VCaP (cell line): ENCODE results near the gene C6orf163.

ENCODE experiments used
- H3K27ac ChIP-seq: fragments of 450-650 bp; 2 replicates; pipeline ENCODE4 v1.5.1; 2017
- TF ChIP-seq, protein P1 (sequence below): fragments of 450-650 bp; conservative IDR thresholded peaks from 2 replicates; pipeline ENCODE4 v1.5.1; 2017; ENCODE audit warnings: mild to moderate bottlenecking, moderate library complexity

C6orf163 gene

DNA sequence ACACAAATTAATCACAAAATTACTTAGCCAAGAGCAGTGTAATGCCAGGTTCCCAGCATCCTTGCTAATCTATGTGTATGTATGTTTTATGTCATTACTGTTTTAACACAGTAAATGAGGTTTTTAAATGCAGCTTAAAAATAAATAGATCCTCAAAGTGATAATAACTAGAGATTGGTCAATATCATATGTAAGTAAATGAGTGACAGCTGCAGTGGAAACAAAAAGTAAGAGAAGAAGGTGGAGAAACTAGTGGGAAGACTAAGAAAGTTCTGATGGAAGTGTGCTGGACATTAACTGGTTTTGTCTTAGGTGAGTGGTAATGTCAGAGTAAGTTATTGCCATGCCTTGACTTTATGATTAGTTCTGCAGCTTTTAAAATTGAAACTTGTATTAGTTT is 13.7 kb upstream of the C6orf163 start:
- TF ChIP-seq, protein P1, sequence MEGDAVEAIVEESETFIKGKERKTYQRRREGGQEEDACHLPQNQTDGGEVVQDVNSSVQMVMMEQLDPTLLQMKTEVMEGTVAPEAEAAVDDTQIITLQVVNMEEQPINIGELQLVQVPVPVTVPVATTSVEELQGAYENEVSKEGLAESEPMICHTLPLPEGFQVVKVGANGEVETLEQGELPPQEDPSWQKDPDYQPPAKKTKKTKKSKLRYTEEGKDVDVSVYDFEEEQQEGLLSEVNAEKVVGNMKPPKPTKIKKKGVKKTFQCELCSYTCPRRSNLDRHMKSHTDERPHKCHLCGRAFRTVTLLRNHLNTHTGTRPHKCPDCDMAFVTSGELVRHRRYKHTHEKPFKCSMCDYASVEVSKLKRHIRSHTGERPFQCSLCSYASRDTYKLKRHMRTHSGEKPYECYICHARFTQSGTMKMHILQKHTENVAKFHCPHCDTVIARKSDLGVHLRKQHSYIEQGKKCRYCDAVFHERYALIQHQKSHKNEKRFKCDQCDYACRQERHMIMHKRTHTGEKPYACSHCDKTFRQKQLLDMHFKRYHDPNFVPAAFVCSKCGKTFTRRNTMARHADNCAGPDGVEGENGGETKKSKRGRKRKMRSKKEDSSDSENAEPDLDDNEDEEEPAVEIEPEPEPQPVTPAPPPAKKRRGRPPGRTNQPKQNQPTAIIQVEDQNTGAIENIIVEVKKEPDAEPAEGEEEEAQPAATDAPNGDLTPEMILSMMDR, result no peak
- no peak overlapping the region for H3K27ac ChIP-seq

DNA sequence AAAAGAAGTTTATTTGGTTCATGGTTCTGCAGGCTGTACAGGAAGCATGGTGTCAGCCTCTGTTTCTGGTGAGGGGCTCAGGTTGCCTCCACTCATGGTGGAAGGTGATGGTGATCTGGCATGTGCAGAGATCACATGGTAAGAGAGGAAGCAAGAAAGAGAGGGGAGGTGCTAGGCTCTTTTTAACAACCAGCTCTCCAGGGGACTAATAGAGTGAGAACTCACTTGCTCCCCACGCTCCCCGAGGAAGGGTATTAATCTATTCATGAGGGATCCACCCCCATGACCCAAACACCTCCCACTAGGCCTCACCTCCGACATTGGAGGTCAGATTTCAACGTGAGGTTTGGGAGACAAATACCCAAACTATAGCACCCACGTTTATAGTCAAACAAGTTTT is 11.6 kb upstream of the C6orf163 start:
- H3K27ac ChIP-seq, result no peak overlapping the region
- TF ChIP-seq, protein P1, result no peak

DNA sequence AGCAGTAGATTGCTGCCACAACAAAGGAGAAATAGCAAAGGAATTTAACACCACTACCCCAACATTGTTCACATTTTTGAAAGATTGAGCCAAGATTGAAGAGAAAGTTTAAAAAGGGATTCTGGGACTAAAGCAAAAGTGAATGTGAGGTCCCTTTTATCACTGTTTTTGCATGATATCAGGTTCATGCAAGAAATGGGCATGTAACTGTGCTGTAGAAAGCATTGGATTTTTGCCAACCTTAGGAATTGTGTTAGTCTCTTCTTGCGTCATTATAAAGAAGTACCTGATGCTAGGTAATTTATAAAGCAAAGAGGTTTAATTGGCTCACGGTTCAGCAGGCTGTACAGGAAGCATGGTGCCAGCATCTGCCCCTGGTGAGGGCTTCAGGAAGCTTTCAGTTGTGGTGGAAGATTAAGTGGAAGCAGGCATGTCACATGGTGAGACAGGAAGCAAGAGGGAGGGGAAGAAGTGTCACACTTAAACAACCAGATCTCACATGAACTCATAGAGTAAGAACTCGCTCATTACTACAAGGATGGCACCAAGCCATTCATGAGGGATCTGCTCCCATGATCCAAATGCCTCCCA is 10.9 kb upstream of the C6orf163 start:
- H3K27ac ChIP-seq, result no peak overlapping the region
- TF ChIP-seq, protein P1, result no peak

DNA sequence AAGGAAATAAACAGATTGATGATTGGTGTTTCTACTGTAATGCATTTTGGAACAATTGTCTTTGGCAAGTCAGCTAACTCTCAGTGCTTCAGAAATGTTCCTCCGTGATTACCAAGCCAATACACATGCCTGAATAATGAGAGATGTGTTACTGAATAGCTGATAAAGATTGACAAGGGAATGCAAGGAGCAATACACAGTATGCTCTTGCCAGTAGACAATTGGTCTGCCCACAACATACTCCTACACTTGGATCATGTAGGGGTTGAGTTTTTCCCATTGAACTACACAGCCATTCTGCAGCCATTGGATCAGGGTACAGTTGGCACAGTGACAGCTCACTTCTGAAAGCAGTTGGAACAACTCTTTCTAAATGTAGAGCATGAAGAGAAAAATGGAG is 9.9 kb upstream of the C6orf163 start:
- TF ChIP-seq, protein P1, result no peak
- no peak overlapping the region for H3K27ac ChIP-seq

DNA sequence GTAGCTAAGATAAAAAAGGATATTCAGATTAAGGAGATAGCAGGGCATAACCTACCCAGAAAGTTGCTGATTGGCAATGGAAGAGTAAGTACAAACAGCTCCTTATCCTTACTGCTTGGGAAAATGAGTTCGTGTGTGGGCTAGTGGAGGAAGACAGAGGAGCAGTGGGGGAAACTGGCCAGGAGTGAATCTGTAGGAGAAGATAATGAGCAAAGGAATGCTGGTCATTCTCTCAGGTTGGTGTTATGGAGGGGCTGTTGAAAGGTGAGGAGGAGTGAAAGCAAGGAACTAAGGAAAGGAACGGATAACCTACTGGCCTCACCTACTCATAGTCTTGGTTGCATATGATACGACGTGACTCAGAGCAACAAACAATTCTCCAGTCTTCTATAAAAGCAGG is 8.2 kb upstream of the C6orf163 start:
- TF ChIP-seq, protein P1, result no peak

DNA sequence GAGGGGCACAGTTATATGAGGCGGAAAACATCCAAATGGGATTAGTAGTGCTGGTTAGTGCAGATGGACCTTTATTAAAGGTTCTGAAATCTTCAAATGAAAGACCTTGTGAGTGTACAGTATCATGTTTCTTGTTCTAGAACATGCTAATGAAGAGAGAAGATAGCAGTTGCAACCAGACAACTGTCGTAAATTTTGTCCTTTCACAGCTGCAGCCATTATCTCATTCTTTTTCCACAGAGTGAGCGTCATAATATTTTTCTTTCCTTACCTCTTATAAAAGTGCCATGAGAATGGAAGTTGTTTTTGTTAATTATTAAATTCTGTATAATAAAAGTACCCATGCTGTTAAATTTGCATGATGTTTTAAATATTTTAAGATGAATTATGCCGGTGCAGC is 4.4 kb upstream of the C6orf163 start:
- TF ChIP-seq, protein P1, result no peak
- H3K27ac ChIP-seq, result no peak overlapping the region

More for the DNA sequence above, 8.2 kb upstream of the C6orf163 start:
- H3K27ac ChIP-seq, result no peak overlapping the region

DNA sequence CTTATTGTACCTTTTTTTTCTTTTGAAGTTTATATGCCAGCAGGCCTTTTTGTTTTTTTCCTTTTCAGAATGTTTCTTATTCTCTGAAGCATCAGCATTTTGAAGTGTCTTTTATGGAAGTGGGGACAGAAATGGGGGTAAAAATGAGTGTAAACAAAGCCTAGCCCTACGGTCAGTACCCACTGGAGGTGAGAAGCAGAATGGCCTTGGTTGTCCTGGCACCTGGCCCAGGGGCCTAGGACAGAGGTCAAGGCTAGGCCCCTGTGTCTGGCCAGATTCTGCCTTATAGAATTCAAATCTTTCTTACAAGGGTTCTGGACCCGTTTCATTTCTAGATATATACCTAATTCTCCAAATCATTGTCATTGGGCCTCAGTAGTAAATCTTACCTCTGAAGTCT is 3.5 kb upstream of the C6orf163 start:
- no peak overlapping the region for H3K27ac ChIP-seq
- TF ChIP-seq, protein P1, result no peak
